Measurements from ENCODE around the gene FDCSP.

GRCh38 chr4:70195425-70195824 lies 30.5 kb upstream of the FDCSP start, which contains the start of gene ODAM:
- no peak for TF ChIP-seq POLR2AphosphoS5 (IDR thresholded peaks at IDR 0.05; ENCODE audit: low read depth, low read length)
- TF ChIP-seq POLR2A (IDR thresholded peaks at IDR 0.05; ENCODE audit: low read depth, low read length): no peak
- TF ChIP-seq SPI1 (IDR thresholded peaks at IDR 0.05; ENCODE audit: low read depth, low read length): no peak
- TF ChIP-seq TAF1 (IDR thresholded peaks at IDR 0.05; ENCODE audit: low read depth, low read length): no peak
- TF ChIP-seq POU2F2 (IDR thresholded peaks at IDR 0.05; ENCODE audit: low read depth, low read length): no peak

All from GM12891 (cell line).